ENCODE results near the gene JPH3. TPM values are rescaled to one million over a fixed set of nuclear protein-coding genes. Genes with fewer than 3 reads are reported as not detected.

The JPH3 gene
- polyA plus RNA-seq, 3 donors: not detected

- Histone ChIP-seq H3K4me3 (replicated peaks in 1 of 3; ENCODE audit: low read depth in 2 of 3, low read length in 3 of 3) (no peak overlapping the region), H3K9me3 (replicated peaks in 1 of 2; ENCODE audit: control insufficient read depth in 1 of 2, insufficient read depth in 1 of 2, low read length in 2 of 2) (no peaks in the 10 kb centered on the region), H3K27ac (ENCODE audit: low read depth in 1 of 2, low read length in 2 of 2) (no peak overlapping the region), H3K4me2 (replicated peaks; ENCODE audit: extremely low read depth, low read length, poor library complexity, severe bottlenecking) (no peak overlapping the region), H3K9ac (ENCODE audit: insufficient read depth, low read length, poor library complexity, severe bottlenecking) (no peak overlapping the region), H3K4me1 (ENCODE audit: control insufficient read depth in 1 of 2, insufficient read depth in 2 of 2, low read length in 2 of 2) (no peaks in the 10 kb centered on the region), H3K36me3 (replicated peaks in 1 of 2; ENCODE audit: control insufficient read depth in 1 of 2, insufficient read depth in 2 of 2, low read length in 2 of 2) (no peaks in the 10 kb centered on the region), H3K27me3 (ENCODE audit: control insufficient read depth in 2 of 2, insufficient read depth in 2 of 2, low read length in 2 of 2) (no peaks in the 10 kb centered on the region), H4K20me1 (ENCODE audit: insufficient read depth, low read length) (no peaks in the 10 kb centered on the region), H2AFZ (ENCODE audit: insufficient read depth, low read depth, low read length, poor library complexity, severe bottlenecking) (no peak overlapping the region), H3K79me2 (ENCODE audit: insufficient read depth, low read length) (no peaks in the 10 kb centered on the region)
- TF ChIP-seq CTCF (IDR thresholded peaks at IDR 0.05): no peak
- Mint-ChIP-seq H3K36me3 (no peaks in the 10 kb centered on the region), H3K27me3 (ENCODE audit: low read depth in 3 of 3) (peaks cover 13 to 29% (median 21%) of the 10 kb centered on the region in 3 donors), H3K4me3 (no peak overlapping the region), H3K4me1 (no peaks in the 10 kb centered on the region), H3K27ac (no peak overlapping the region), H3K9me3 (no peaks in the 10 kb centered on the region)
- DNase-seq: no peak
- WGBS (ENCODE audit: insufficient coverage): 50% methylated on average over 2 of the region's 5 CpGs
- intact Hi-C loops (cut with micrococcal nuclease): no loop called here
These were observed 17.8 kb downstream of the JPH3 start for GRCh38 chr16:87620201-87620495.

GRCh38 chr16:87621550-87621829 lies 19.2 kb downstream of the JPH3 start:
- TF ChIP-seq CTCF (IDR thresholded peaks at IDR 0.05): no peak
- H3K4me3 ChIP-seq (replicated peaks in 1 of 3; ENCODE audit: low read depth in 2 of 3, low read length in 3 of 3): no peak overlapping the region
- no peaks in the 10 kb centered on the region for H3K4me1 ChIP-seq (ENCODE audit: control insufficient read depth in 1 of 2, insufficient read depth in 2 of 2, low read length in 2 of 2)
- no peaks in the 10 kb centered on the region for H3K9me3 ChIP-seq (replicated peaks in 1 of 2; ENCODE audit: control insufficient read depth in 1 of 2, insufficient read depth in 1 of 2, low read length in 2 of 2)
- no peak overlapping the region for H2AFZ ChIP-seq (ENCODE audit: insufficient read depth, low read depth, low read length, poor library complexity, severe bottlenecking)
- Mint-ChIP-seq H3K27ac (no peak overlapping the region), H3K27me3 (ENCODE audit: low read depth in 3 of 3) (peaks cover 13 to 29% (median 21%) of the 10 kb centered on the region in 3 donors), H3K4me3 (no peak overlapping the region), H3K36me3 (no peaks in the 10 kb centered on the region), H3K9me3 (no peaks in the 10 kb centered on the region), H3K4me1 (no peaks in the 10 kb centered on the region)
- H3K9ac ChIP-seq (ENCODE audit: insufficient read depth, low read length, poor library complexity, severe bottlenecking): no peak overlapping the region
- no peak overlapping the region for H3K27ac ChIP-seq (ENCODE audit: low read depth in 1 of 2, low read length in 2 of 2)
- H3K36me3 ChIP-seq (replicated peaks in 1 of 2; ENCODE audit: control insufficient read depth in 1 of 2, insufficient read depth in 2 of 2, low read length in 2 of 2): no peaks in the 10 kb centered on the region
- intact Hi-C loops (cut with micrococcal nuclease): no loop called here
- DNase-seq: no peak
- H3K4me2 ChIP-seq (replicated peaks; ENCODE audit: extremely low read depth, low read length, poor library complexity, severe bottlenecking): no peak overlapping the region
- no peaks in the 10 kb centered on the region for H3K79me2 ChIP-seq (ENCODE audit: insufficient read depth, low read length)
- 72% methylated on average over 6 of the region's 8 CpGs for WGBS (ENCODE audit: insufficient coverage)
- H4K20me1 ChIP-seq (ENCODE audit: insufficient read depth, low read length): no peaks in the 10 kb centered on the region
- no peaks in the 10 kb centered on the region for H3K27me3 ChIP-seq (ENCODE audit: control insufficient read depth in 2 of 2, insufficient read depth in 2 of 2, low read length in 2 of 2)
